ENCODE results near the gene CCDC8.
A peak's percentile ranks its signal among the peaks of the same experiment; 100 is the strongest.
"Not testable (repeated sequence)": the region's sequence is repeated elsewhere in the genome, so short reads cannot be mapped to it uniquely, and the experiment has no call there.

CCDC8 gene

GRCh38 chr19:46427518-46428045 lies 14.2 kb upstream of the CCDC8 start:
- no peak for DNase-seq

- DNase-seq = peak; percentile 76
Measured at GRCh38 chr19:46426506-46427162, 13.3 kb upstream of the CCDC8 start.

GRCh38 chr19:46426035-46426505 lies 12.7 kb upstream of the CCDC8 start:
- DNase-seq = peak; percentile 58

- DNase-seq = no peak
Measured at GRCh38 chr19:46423188-46423587, 9.8 kb upstream of the CCDC8 start.

GRCh38 chr19:46422344-46422743 lies 9.0 kb upstream of the CCDC8 start:
- DNase-seq = no peak

GRCh38 chr19:46420056-46420455 lies 6.7 kb upstream of the CCDC8 start:
- no peak for DNase-seq

GRCh38 chr19:46415804-46416709 lies 2.7 kb upstream of the CCDC8 start:
- peak; percentile 92 for DNase-seq

- DNase-seq = not testable (repeated sequence)
Measured at GRCh38 chr19:46414899-46415298, 1.5 kb upstream of the CCDC8 start.

GRCh38 chr19:46412650-46413261 lies 608 bp downstream of the CCDC8 start:
- no peak for DNase-seq

GRCh38 chr19:46411925-46412649 lies 1.3 kb downstream of the CCDC8 start:
- DNase-seq = no peak

- no peak for DNase-seq
Measured at GRCh38 chr19:46411088-46411924, 2.1 kb downstream of the CCDC8 start.

GRCh38 chr19:46410205-46411087 lies 2.9 kb downstream of the CCDC8 start:
- no peak for DNase-seq

- no peak for DNase-seq
Measured at GRCh38 chr19:46409191-46409590, 4.2 kb downstream of the CCDC8 start.

- DNase-seq = no peak
Measured at GRCh38 chr19:46408664-46409039, 4.7 kb downstream of the CCDC8 start.

GRCh38 chr19:46407856-46408663 lies 5.3 kb downstream of the CCDC8 start:
- no peak for DNase-seq

GRCh38 chr19:46406976-46407375 lies 6.4 kb downstream of the CCDC8 start:
- DNase-seq = peak; percentile 10

GRCh38 chr19:46404753-46405468 lies 8.5 kb downstream of the CCDC8 start:
- no peak for DNase-seq

- no peak for DNase-seq
Measured at GRCh38 chr19:46404055-46404752, 9.2 kb downstream of the CCDC8 start.

All from COR-L47 (cell line).